Osteoblast (primary cell): ENCODE measurements around the gene FEZ2. TPM values are rescaled to one million over a fixed set of nuclear protein-coding genes. Genes with fewer than 3 reads are reported as not detected.

ENCODE experiments used
- DNase-seq: peaks from one replicate; pipeline ENCODE4 v3.0.0; 2011; ENCODE audit warnings: low spot score, mixed read lengths; ENCODE audit not compliant: insufficient read length; ENCODE audit errors: missing footprints
- H2AFZ ChIP-seq: 2 replicates; pipeline ENCODE4 v1.6.0; 2011; ENCODE audit warnings: mild to moderate bottlenecking, low read length
- H3K27ac ChIP-seq: 2 replicates; pipeline ENCODE4 v1.5.1; 2011; ENCODE audit warnings: mild to moderate bottlenecking, low read depth, low read length, moderate library complexity
- H3K27me3 ChIP-seq: 2 replicates; pipeline ENCODE4 v1.6.0; 2012; ENCODE audit warnings: mild to moderate bottlenecking, control low read depth, inconsistent platforms, low read length, moderate library complexity; ENCODE audit not compliant: insufficient read depth
- H3K36me3 ChIP-seq: 2 replicates; pipeline ENCODE4 v1.5.1; 2011; ENCODE audit warnings: mild to moderate bottlenecking, low read length, control low read depth, moderate library complexity; ENCODE audit not compliant: insufficient read depth
- H3K4me1 ChIP-seq: 2 replicates; pipeline ENCODE4 v1.5.1; 2011; ENCODE audit warnings: mild to moderate bottlenecking, low read length, control low read depth, moderate library complexity; ENCODE audit not compliant: insufficient read depth
- H3K4me2 ChIP-seq: 2 replicates; pipeline ENCODE4 v1.6.0; 2011; ENCODE audit warnings: mild to moderate bottlenecking, low read length; ENCODE audit not compliant: insufficient read depth
- H3K4me3 ChIP-seq: fragments of 200-600 bp; sonication (generic); 3 replicates; pipeline ENCODE4 v1.5.1; 2012; ENCODE audit warnings: mild to moderate bottlenecking, low read length, inconsistent platforms; ENCODE audit not compliant: insufficient read depth
- H3K79me2 ChIP-seq: 2 replicates; pipeline ENCODE4 v1.6.0; 2012; ENCODE audit warnings: mild to moderate bottlenecking, low read length, control low read depth, inconsistent platforms; ENCODE audit not compliant: insufficient read depth
- H3K9me3 ChIP-seq: 2 replicates; pipeline ENCODE4 v1.5.1; 2011; ENCODE audit warnings: low read depth, low read length, control low read depth
- H4K20me1 ChIP-seq: 2 replicates; pipeline ENCODE4 v1.6.0; 2012; ENCODE audit warnings: mild to moderate bottlenecking, low read length, control low read depth; ENCODE audit not compliant: insufficient read depth
- CTCF ChIP-seq: IDR thresholded peaks from 2 replicates; pipeline ENCODE4 v1.5.1; 2011; ENCODE audit warnings: mild to moderate bottlenecking, low read depth, low read length, moderate library complexity; ENCODE audit errors: extremely low read depth
- total RNA-seq: library from RNA; depleted of rRNA; stranded (reverse); fragments of >200 nt; gene quantifications from 2 replicates; pipeline ENCODE4 v1.2.3, GENCODE V29; 2012

FEZ2 gene
- total RNA-seq, 1 donor = 62.6 TPM

- Histone ChIP-seq H3K4me2 (no peak overlapping the region), H3K79me2 (peaks cover 26% of the 10 kb centered on the region), H3K27me3 (no peaks in the 10 kb centered on the region), H3K36me3 (peaks cover 91% of the 10 kb centered on the region), H3K4me1 (peaks cover 20% of the 10 kb centered on the region), H3K9me3 (no peaks in the 10 kb centered on the region), H4K20me1 (no peaks in the 10 kb centered on the region), H3K4me3 (no peak overlapping the region), H2AFZ (no peak overlapping the region), H3K27ac (peak overlapping the region; percentile 16)
- DNase-seq = no peak
- TF ChIP-seq CTCF = peak; percentile 79
Observed at GRCh38 chr2:36507408-36507812, 90.6 kb downstream of the FEZ2 start.

Other genes starting within 250 kb of the FEZ2 start
- 321 and 362 TPM in 2 replicates for gene CRIM1, start 242.4 kb downstream of the FEZ2 start, total RNA-seq
- 27.7 and 31.1 TPM in 2 replicates for gene VIT, start 98.5 kb upstream of the FEZ2 start, total RNA-seq